Activated naive CD4-positive, alpha-beta T cell treated with anti-CD3 and anti-CD28 coated beads, Interleukin-2, amount 10 ng/mL, durations not matched to agents 7 days and 5 days (primary cell): Measurements from ENCODE around the gene C17orf100.

Source experiments
- CTCF ChIA-PET: fragments of 350-600 bp; sonication (Branson Sonifier 250); formaldehyde crosslinking; loops from one replicate; lab custom pipeline; 2021; ENCODE audit warnings: antibody characterized with exemption; lab: Charles Lee
- DNase-seq: peaks from one replicate; pipeline ENCODE4 v3.0.0-alpha.2; 2020
- H3K27ac Mint-ChIP-seq: one replicate; pipeline ENCODE4 v1.8.0; 2021; ENCODE audit warnings: mild to moderate bottlenecking, moderate library complexity, mixed read lengths
- H3K27me3 Mint-ChIP-seq: one replicate; pipeline ENCODE4 v1.8.0; 2021; ENCODE audit warnings: mild to moderate bottlenecking, mixed read lengths
- H3K36me3 Mint-ChIP-seq: one replicate; pipeline ENCODE4 v1.8.0; 2021; ENCODE audit warnings: mixed read lengths
- H3K4me1 Mint-ChIP-seq: one replicate; pipeline ENCODE4 v1.8.0; 2021; ENCODE audit warnings: mixed read lengths
- H3K4me3 Mint-ChIP-seq: one replicate; pipeline ENCODE4 v1.8.0; 2021; ENCODE audit warnings: mild to moderate bottlenecking, moderate library complexity, mixed read lengths
- H3K9me3 Mint-ChIP-seq: one replicate; pipeline ENCODE4 v1.8.0; 2021; ENCODE audit warnings: mixed read lengths

C17orf100 gene

GRCh38 chr17:6636616-6637457 lies 14.7 kb upstream of the C17orf100 start:
- DNase-seq = no peak
- CTCF ChIA-PET = no interaction called here
- Mint-ChIP-seq H3K4me1 (peaks cover 32% of the 10 kb centered on the region), H3K36me3 (peaks cover 26% of the 10 kb centered on the region), H3K4me3 (no peak overlapping the region), H3K27ac (no peak overlapping the region), H3K9me3 (no peaks in the 10 kb centered on the region), H3K27me3 (no peaks in the 10 kb centered on the region)

DNA sequence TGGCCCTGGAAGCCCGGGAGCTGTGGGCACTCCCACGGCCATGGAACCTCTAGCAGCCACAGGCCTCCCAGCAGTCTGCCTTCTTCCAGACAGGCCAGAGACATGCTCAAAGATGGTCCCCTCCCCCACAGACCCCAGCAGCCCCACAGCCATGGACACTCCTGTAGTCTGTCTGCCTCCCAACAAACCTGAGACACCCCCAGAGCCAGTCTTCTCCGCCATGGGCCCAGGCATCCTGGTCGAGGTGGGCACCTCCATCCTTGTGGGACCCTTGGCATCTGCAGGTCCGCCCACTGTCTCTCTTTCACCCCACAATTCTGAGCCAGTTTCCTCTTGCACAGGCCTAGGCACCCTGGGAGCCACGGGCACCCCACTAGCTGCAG lies 14.1 kb upstream of the C17orf100 start:
- no peak for DNase-seq
- Mint-ChIP-seq H3K4me3 (no peak overlapping the region), H3K27me3 (no peaks in the 10 kb centered on the region), H3K4me1 (peaks cover 38% of the 10 kb centered on the region), H3K36me3 (peaks cover 27% of the 10 kb centered on the region), H3K9me3 (no peaks in the 10 kb centered on the region), H3K27ac (no peak overlapping the region)
- CTCF ChIA-PET = no interaction called here

DNA sequence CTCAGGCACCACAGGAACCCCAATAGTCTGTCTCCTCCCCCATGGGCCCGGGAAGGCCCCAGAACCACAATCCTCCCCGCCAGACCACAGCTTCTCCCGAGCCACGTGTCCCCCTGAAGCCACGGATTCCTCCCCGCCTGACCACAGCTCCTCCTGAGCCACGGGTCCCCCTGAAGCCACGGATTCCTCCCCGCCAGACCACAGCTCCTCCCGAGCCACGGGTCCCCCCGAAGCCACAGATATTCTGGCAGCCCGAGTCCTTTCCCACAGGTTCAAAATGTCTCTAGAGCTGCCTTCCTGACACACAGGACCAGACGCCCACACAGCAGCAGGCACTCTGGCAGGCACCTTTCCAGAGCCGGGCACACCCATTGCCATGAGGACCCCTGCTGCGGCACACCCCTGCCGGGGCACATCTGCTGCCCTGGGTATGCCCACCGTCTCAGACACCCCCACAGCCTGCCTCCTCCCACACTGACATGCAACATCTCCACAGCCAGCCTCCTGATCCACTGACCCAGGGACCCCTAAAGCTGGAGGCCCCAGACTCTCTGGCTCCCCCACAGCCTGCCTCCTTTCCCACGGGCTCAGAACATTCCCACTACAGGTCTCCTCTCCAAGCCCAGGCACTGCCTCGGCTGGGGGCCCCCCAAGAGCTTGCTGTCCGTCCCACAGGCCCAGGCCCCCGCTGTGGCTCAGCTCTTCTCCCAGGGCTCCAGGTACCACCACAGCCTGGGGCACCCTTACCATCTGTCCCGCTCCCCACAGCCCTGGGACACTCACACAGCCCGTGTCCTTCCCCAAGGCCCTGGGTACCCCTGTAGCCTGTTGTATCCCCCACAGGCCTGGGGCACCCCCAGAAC lies 13.3 kb upstream of the C17orf100 start:
- Mint-ChIP-seq H3K36me3 (peaks cover 26% of the 10 kb centered on the region), H3K9me3 (no peaks in the 10 kb centered on the region), H3K27me3 (no peaks in the 10 kb centered on the region), H3K27ac (no peak overlapping the region), H3K4me3 (peak overlapping the region; percentile 88), H3K4me1 (peaks cover 46% of the 10 kb centered on the region)
- DNase-seq = no peak
- CTCF ChIA-PET = no interaction called here

- H3K27ac Mint-ChIP-seq = peak overlapping the region; percentile 76
- no peaks in the 10 kb centered on the region for H3K9me3 Mint-ChIP-seq
- DNase-seq = peak; percentile 39
- H3K27me3 Mint-ChIP-seq = no peaks in the 10 kb centered on the region
- peaks cover 54% of the 10 kb centered on the region for H3K4me1 Mint-ChIP-seq
- H3K36me3 Mint-ChIP-seq = peaks cover 28% of the 10 kb centered on the region
- CTCF ChIA-PET = no interaction called here
- H3K4me3 Mint-ChIP-seq = peak overlapping the region; percentile 88
These were observed 12.5 kb upstream of the C17orf100 start for GRCh38 chr17:6639014-6639585.

GRCh38 chr17:6639586-6640535 lies 11.7 kb upstream of the C17orf100 start:
- CTCF ChIA-PET = interaction anchor here (1.2 kb wide), 1 partner anchor 27 kb away, joined by 3 read pairs; no protein-coding TSS in a partner anchor
- Mint-ChIP-seq H3K36me3 (peaks cover 29% of the 10 kb centered on the region), H3K27ac (peak overlapping the region; percentile 76), H3K9me3 (no peaks in the 10 kb centered on the region), H3K4me3 (peak overlapping the region; percentile 88), H3K4me1 (peaks cover 61% of the 10 kb centered on the region), H3K27me3 (no peaks in the 10 kb centered on the region)
- DNase-seq = peak; percentile 58

- H3K4me1 Mint-ChIP-seq = peaks cover 64% of the 10 kb centered on the region
- peak; percentile 95 for DNase-seq
These were observed 10.9 kb upstream of the C17orf100 start, which contains the start of the genes KIAA0753 and TXNDC17 for GRCh38 chr17:6640536-6641246. Gene KIAA0753 (minus strand): TSS chr17:6640711. CDS start chr17:6635103, 5,608 bp downstream. Gene TXNDC17 (plus strand): TSS chr17:6641060. CDS start chr17:6641083, 23 bp downstream.

DNA sequence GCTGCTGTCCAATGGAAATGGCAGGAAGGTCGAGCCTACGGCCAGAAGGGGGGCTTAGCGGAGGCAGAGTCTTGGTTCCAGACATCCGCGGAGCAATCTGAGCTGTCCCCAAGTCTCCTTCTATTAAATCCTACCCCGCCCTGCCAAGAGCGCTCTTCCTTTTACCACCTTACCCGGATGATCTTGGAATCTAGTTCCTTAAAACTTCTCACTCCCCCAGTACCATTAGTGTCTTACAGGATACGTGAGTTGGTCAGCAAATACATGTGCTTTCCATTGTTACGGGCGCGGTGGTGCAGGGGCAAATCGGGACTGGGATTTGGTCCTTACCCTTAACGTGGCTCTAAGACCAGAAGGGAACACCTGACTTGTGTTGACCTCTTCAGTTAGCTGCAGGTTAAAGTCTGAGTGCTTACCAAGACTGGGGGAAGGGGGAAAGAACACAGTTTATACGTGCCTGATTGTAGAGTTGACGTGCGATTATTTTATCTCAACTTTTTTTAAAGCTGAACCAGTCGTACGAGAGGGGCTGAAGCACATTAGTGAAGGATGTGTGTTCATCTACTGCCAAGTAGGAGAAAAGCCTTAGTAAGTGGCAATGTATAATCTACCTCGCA lies 10.2 kb upstream of the C17orf100 start:
- H3K27me3 Mint-ChIP-seq = no peaks in the 10 kb centered on the region
- peak overlapping the region; percentile 88 for H3K4me3 Mint-ChIP-seq
- H3K27ac Mint-ChIP-seq = peak overlapping the region; percentile 92
- peaks cover 67% of the 10 kb centered on the region for H3K4me1 Mint-ChIP-seq
- CTCF ChIA-PET = interaction anchor here (1.3 to 1.4 kb wide), 2 partner anchors 166 to 168 kb away, joined by 4 to 6 read pairs; no protein-coding TSS in a partner anchor
- H3K36me3 Mint-ChIP-seq = peaks cover 39% of the 10 kb centered on the region
- H3K9me3 Mint-ChIP-seq = no peaks in the 10 kb centered on the region
- DNase-seq = no peak

More at GRCh38 chr17:6640536-6641246, 10.9 kb upstream of the C17orf100 start, which contains the start of the genes KIAA0753 and TXNDC17:
- CTCF ChIA-PET = interaction anchor here (1.2 to 1.4 kb wide), 3 partner anchors 26 to 167 kb away, joined by 3 to 6 read pairs (median 4); no protein-coding TSS in a partner anchor
- peak within 1 kb of the TSS; percentile 88 for H3K4me3 Mint-ChIP-seq
- no peaks in the 10 kb centered on the region for H3K27me3 Mint-ChIP-seq
- H3K27ac Mint-ChIP-seq = peak within 1 kb of the TSS; percentile 92
- no peaks in the 10 kb centered on the region for H3K9me3 Mint-ChIP-seq
- peaks cover 34% of the 10 kb centered on the region for H3K36me3 Mint-ChIP-seq

DNA sequence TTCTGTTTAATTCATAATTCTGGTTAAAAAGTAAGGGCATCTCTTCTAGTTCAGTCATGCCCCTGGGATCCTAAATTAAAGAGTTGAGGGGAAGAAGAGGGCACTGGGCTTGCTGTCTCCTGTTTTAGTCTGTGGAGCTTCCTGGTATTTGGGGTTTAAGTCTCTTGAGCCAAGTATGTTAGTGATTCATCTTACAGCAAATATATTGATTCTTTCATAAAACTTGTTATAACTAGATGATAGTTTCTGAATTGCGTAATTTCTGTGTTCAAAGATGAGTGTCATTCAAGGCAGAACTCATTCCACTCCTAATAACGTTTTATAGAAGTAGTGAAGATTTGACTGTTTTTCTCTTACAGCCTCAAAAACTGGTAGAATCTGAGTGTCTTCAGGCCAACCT lies 9.0 kb upstream of the C17orf100 start:
- Mint-ChIP-seq H3K27me3 (no peaks in the 10 kb centered on the region), H3K4me3 (peak overlapping the region; percentile 58), H3K36me3 (peaks cover 47% of the 10 kb centered on the region), H3K9me3 (no peaks in the 10 kb centered on the region), H3K4me1 (peaks cover 69% of the 10 kb centered on the region), H3K27ac (peak overlapping the region; percentile 49)
- no peak for DNase-seq
- CTCF ChIA-PET = no interaction called here

DNA sequence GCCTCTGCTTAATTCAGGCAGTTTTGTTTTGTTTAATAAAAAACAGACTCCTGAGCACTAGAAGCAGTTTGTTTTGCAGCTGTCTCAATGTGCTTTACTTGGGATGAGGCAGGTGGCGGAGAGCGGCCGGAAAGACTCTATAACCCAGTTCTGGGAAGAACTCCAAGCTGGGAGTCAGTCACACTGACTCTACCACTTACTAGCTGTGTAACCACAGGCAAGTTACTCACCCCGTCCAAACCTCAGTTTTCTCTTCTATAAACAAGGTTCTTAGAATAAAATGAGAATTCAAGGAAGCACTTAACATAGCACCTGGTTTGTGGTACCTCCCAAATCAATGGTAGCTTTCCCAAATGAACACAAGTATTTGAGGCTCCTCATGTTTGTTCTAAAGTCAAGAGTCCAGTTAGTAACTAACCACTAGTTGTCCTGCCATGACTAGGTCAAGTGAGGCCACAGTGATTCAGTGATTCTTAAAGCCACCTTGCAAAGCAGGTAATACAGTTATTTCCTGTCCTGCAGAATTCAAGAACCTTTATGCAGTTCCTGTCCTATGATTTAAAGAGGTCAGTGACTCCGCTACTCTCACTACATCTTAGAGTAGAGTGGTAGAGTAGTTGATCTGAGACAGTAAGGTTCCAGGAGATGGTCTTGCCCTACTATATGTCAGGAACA lies 8.0 kb upstream of the C17orf100 start:
- DNase-seq = no peak
- Mint-ChIP-seq H3K9me3 (no peaks in the 10 kb centered on the region), H3K36me3 (peaks cover 56% of the 10 kb centered on the region), H3K4me1 (peaks cover 70% of the 10 kb centered on the region), H3K27ac (peak overlapping the region; percentile 62), H3K4me3 (no peak overlapping the region), H3K27me3 (no peaks in the 10 kb centered on the region)
- CTCF ChIA-PET = no interaction called here

GRCh38 chr17:6648181-6648580 lies 3.4 kb upstream of the C17orf100 start:
- Mint-ChIP-seq H3K27me3 (no peaks in the 10 kb centered on the region), H3K36me3 (peaks cover 50% of the 10 kb centered on the region), H3K4me1 (peaks cover 73% of the 10 kb centered on the region), H3K27ac (peak overlapping the region; percentile 75), H3K4me3 (no peak overlapping the region), H3K9me3 (no peaks in the 10 kb centered on the region)
- CTCF ChIA-PET = interaction anchor here (0.6 to 1.1 kb wide), 4 partner anchors 36 to 212 kb away, joined by 3 to 17 read pairs (median 3); no protein-coding TSS in a partner anchor
- DNase-seq = no peak

DNA sequence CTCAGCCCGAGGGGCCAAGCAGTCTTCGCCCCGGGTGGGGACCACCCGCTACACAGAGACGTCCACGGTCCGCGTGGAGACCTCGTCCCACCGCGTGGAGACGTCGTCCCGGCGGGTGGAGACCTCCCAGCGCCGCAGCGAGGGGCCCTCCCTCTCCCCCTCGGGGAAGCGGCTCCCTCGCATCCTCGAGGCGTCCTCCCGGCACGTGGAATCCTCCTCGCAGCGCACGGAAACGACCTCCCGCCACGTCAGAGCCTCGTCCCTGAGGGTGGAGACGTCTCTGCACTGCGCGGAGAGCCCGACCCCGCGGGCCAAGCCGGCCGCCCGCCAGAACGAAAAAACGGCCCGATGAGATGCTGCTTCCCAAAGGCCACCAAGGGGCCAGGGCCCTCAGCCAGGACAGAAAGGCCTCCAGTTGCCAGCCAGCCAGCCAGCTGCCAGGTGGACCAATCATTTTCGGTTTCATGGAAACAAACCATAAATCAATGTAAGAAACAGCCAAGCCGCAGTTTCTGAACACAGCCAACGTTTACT lies 424 bp downstream of the C17orf100 start:
- Mint-ChIP-seq H3K9me3 (no peaks in the 10 kb centered on the region), H3K36me3 (peaks cover 27% of the 10 kb centered on the region), H3K27me3 (no peaks in the 10 kb centered on the region), H3K27ac (peak overlapping the region; percentile 24), H3K4me1 (peaks cover 70% of the 10 kb centered on the region), H3K4me3 (peak overlapping the region; percentile 100)
- CTCF ChIA-PET = interaction anchor here (0.7 to 1.0 kb wide), 2 partner anchors 74 to 347 kb away, joined by 3 read pairs; no protein-coding TSS in a partner anchor
- peak; percentile 61 for DNase-seq
